Psoas muscle (tissue), 8 donors: ENCODE results near the gene SERPINB1. TPM values are rescaled to one million over a fixed set of nuclear protein-coding genes. Genes with fewer than 3 reads are reported as not detected.

Source experiments
- ATAC-seq, 4 donors: fragments of 200-7000 bp; cut with Tn5 transposase; one replicate each; pipeline ENCODE4 v1.9.1; 2020; ENCODE audit warnings: moderate library complexity in 3 of 4, mild to moderate bottlenecking in 2 of 4
- DNase-seq, 2 donors: peaks; one replicate each; pipeline ENCODE4 v3.0.0-alpha.2; 2020
- H3K27ac ChIP-seq: fragments of 200-600 bp; one replicate; pipeline ENCODE4 v1.8.0; 2022
- H3K27me3 ChIP-seq, 3 donors: fragments of 200-600 bp in 1 of 3; one replicate each; pipeline versions ENCODE4 v1.6.1 to v1.8.0; 2013 to 2022; ENCODE audit warnings: low read length in 2 of 3, mild to moderate bottlenecking in 2 of 3, moderate library complexity in 1 of 3; ENCODE audit not compliant: insufficient read depth in 3 of 3
- H3K36me3 ChIP-seq, 2 donors: fragments of 200-600 bp in 1 of 2; one replicate each; pipeline versions ENCODE4 v1.6.1 to v1.8.0; 2013 to 2022; ENCODE audit warnings: low read depth in 1 of 2, mild to moderate bottlenecking in 1 of 2, moderate library complexity in 1 of 2; ENCODE audit not compliant: insufficient read depth in 1 of 2
- H3K4me1 ChIP-seq: fragments of 200-600 bp; one replicate; pipeline ENCODE4 v1.8.0; 2022
- H3K4me3 ChIP-seq: fragments of 200-600 bp; one replicate; pipeline ENCODE4 v1.8.0; 2022; ENCODE audit warnings: mild to moderate bottlenecking
- H3K9me3 ChIP-seq: fragments of 200-600 bp; one replicate; pipeline ENCODE4 v1.8.0; 2022
- WGBS, 3 donors: extraction: QIAGEN DNeasy Blood & Tissue Kit; methylation state at CpG; one replicate each; pipeline versions ENCODE4 v1.1.6 to v1.1.7; 2013; 5-methylcytosine and 5-hydroxymethylcytosine counted together
- intact Hi-C, 2 donors: fragments of 100-400 bp; cut with DNase I; formaldehyde crosslinking; loops; one replicate each; pipeline versions ENCODE4 v1.11.0 to v1.14.2; 2022
- polyA plus RNA-seq, 3 donors: library from polyadenylated mRNA; stranded (reverse); fragments of 200-250 nt; gene quantifications; one replicate each; pipeline ENCODE4 v1.2.3, GENCODE V29; 2013
- total RNA-seq, 4 donors: library from RNA; stranded (reverse); fragmentation: NEBNext Ultra II Directional in 2 of 4; extraction: Animal tissue kit (Norgen Biotek cat#: 25700) in 2 of 4; gene quantifications; one replicate each; pipeline versions ENCODE4 v1.2.1 to v1.2.4, GENCODE V29; 2021 to 2023
- TF ChIP-seq, protein P1 (sequence below): fragments of 200-600 bp; IDR thresholded peaks from one replicate; pipeline ENCODE4 v1.8.0; 2022; ENCODE audit warnings: antibody characterized with exemption
- donor health status: healthy with polysubstance abuse.
- donor health status: DM: no; HTN: no; CAD: no; lungs with moderate emphysema.
- donor health status: Bipolar disorder and iron deficiency.
- donor health status: healthy.
- donor health status: DM: yes; HTN: yes; CAD: no.
- donor health status: DM: no; HTN: no; CAD: no.
- donor health status: DM: no; HTN: no; CAD: no.
- donor health status: DM: yes; HTN: yes; CAD: no.

Gene SERPINB1
- total and polyA plus RNA-seq, 7 donors, result 10.2 to 131 (median 43.6) TPM

DNA sequence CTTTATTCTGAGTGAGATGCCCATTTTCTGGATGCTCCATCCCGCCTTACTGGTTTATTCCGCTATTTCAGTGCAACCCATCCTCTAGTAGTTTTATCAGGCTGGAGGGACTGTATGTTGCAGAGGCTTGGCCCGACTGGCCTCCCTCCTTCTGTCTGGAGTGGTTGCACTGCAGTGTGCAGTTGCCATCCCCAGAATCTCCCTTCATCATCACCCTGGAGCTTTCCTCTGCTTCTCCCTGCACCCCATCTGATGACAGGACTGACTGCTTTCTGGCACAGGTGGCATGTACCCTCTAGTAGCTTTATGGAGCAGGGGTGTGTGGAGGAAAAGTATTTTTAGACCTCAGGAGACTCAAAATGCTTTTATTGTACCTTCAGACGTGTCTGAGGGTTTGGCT lies 55.4 kb downstream of the SERPINB1 start:
- H3K9me3 ChIP-seq, result no peaks in the 10 kb centered on the region
- ATAC-seq (no peak), DNase-seq (no peak)
- H3K27ac ChIP-seq, result no peak overlapping the region
- peaks cover 0 to 30% of the 10 kb centered on the region in 2 donors for H3K36me3 ChIP-seq
- no peak overlapping the region for H3K4me3 ChIP-seq
- WGBS, 3 donors, result 59 to 84% (median 59%) methylated on average over 4 of the region's 4 CpGs
- H3K4me1 ChIP-seq, result peaks cover 49% of the 10 kb centered on the region
- TF ChIP-seq, protein P1, sequence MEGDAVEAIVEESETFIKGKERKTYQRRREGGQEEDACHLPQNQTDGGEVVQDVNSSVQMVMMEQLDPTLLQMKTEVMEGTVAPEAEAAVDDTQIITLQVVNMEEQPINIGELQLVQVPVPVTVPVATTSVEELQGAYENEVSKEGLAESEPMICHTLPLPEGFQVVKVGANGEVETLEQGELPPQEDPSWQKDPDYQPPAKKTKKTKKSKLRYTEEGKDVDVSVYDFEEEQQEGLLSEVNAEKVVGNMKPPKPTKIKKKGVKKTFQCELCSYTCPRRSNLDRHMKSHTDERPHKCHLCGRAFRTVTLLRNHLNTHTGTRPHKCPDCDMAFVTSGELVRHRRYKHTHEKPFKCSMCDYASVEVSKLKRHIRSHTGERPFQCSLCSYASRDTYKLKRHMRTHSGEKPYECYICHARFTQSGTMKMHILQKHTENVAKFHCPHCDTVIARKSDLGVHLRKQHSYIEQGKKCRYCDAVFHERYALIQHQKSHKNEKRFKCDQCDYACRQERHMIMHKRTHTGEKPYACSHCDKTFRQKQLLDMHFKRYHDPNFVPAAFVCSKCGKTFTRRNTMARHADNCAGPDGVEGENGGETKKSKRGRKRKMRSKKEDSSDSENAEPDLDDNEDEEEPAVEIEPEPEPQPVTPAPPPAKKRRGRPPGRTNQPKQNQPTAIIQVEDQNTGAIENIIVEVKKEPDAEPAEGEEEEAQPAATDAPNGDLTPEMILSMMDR, result no peak
- no peaks in the 10 kb centered on the region for H3K27me3 ChIP-seq
- intact Hi-C loops, result no loop called here

DNA sequence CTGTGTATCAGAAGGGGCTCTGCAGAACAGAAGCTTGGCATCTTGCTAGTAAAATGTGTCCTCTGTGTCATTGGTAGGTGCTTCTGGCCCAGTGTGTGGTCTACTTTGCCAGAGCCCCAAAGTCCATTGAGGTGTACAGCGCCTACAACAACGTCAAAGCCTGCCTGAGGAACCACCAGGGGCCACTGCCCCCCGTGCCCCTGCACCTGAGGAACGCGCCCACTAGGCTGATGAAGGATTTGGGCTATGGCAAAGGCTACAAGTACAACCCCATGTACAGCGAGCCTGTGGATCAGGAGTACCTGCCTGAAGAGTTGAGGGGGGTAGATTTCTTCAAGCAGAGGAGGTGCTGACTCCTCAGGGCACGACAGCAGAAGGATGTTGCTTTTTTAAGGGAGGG lies 56.7 kb downstream of the SERPINB1 start:
- Histone ChIP-seq H3K36me3 (peaks cover 5 to 43% of the 10 kb centered on the region in 2 donors), H3K4me3 (no peak overlapping the region), H3K9me3 (no peaks in the 10 kb centered on the region), H3K4me1 (peaks cover 36% of the 10 kb centered on the region), H3K27ac (no peak overlapping the region), H3K27me3 (no peaks in the 10 kb centered on the region)
- DNase-seq, result no peak
- WGBS, 3 donors, result 82 to 92% (median 88%) methylated on average over 7 of the region's 7 CpGs
- no peak for ATAC-seq
- TF ChIP-seq, protein P1, result no peak
- intact Hi-C loops, result no loop called here

DNA sequence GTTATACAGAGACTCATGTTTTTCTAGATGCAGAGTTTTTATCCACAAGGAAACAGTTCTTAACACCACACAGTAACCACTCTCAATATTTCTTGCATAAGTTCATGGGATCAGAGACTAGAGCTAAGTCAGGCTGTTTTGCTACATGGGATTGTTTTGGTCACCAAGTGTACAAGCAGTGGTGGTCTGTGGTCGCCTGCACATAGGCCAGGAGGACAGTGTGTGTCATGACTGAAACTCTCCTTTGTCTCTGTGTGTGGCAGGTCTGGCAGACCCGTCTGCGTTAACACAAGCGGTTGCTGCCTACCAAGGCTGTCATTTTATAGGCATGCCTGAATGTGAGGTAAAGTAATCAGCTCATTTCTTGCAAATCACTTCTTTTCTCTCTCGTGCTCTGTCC lies 57.6 kb downstream of the SERPINB1 start:
- H3K4me1 ChIP-seq, result peaks cover 30% of the 10 kb centered on the region
- WGBS, 3 donors, result 74 to 82% (median 79%) methylated on average over 5 of the region's 5 CpGs
- no peak for DNase-seq
- H3K27me3 ChIP-seq, result no peaks in the 10 kb centered on the region
- no peak for ATAC-seq
- H3K36me3 ChIP-seq, result peaks cover 5 to 50% of the 10 kb centered on the region in 2 donors
- TF ChIP-seq, protein P1, result no peak
- intact Hi-C loops, result no loop called here
- H3K4me3 ChIP-seq, result no peak overlapping the region
- no peak overlapping the region for H3K27ac ChIP-seq
- H3K9me3 ChIP-seq, result no peaks in the 10 kb centered on the region

DNA sequence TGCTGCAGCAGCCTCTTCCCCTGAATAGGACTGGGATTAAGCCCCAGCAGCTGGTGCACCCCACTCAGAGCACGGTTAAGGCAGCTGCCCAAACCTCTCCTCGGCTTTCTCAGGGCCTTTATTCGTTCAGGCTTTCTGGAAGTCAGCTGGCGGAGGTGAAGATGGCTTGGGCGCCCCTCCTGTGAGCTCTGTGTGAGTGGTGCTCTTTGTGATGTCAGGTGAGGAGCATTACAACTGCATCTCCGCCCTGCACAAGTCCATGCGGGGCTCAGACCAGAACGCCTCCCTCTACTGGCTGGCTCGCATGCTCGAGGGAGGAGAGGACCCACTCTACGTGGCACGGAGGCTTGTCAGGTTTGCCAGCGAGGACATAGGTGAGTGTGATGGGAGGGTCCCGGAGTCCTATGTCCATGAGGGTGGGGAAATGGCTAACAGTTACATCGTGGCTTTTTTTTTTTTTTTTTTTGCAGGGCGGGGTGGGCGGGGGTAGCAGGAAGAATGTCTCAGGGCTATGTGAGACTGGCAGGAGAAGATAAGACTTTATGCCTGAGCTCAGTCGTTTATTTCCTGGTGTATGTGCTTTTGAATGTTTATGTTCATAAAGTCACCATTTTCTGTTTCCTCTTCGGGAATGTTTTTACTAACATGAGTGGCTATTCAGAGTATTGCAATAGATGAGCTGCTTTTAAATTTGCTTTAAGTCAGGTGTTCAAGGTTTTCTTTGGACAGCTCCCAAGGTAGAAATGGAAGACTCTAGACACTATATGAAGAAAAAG lies 58.3 kb downstream of the SERPINB1 start:
- Histone ChIP-seq H3K4me3 (no peak overlapping the region), H3K9me3 (no peaks in the 10 kb centered on the region), H3K27me3 (no peaks in the 10 kb centered on the region), H3K4me1 (peaks cover 28% of the 10 kb centered on the region), H3K27ac (peak overlapping the region; percentile 39), H3K36me3 (peaks cover 5 to 56% of the 10 kb centered on the region in 2 donors)
- intact Hi-C loops, result no loop called here
- ATAC-seq (peak; percentile 25 to 51 (median 40)), DNase-seq (no peak)
- WGBS, 3 donors, result 54 to 65% (median 59%) methylated on average over 18 to 19 of the region's 19 CpGs
- TF ChIP-seq, protein P1, result no peak
